SU-DHL-6 (cell line): ENCODE data around the gene PRSS38.

Experiments used
- H2AFZ ChIP-seq: fragments of 200-600 bp; sonication (generic); 2 replicates; pipeline ENCODE4 v1.6.1; 2014; ENCODE audit warnings: low read depth, mild to moderate bottlenecking, moderate library complexity, mixed read lengths, antibody characterized with exemption, low read length; ENCODE audit not compliant: severe bottlenecking
- H3F3A ChIP-seq: fragments of 200-600 bp; shearing (Covaris generic); 2 replicates; pipeline ENCODE4 v1.6.0; 2016; ENCODE audit warnings: antibody characterized with exemption, mild to moderate bottlenecking; ENCODE audit not compliant: insufficient read depth
- H3K27ac ChIP-seq: fragments of 200-600 bp; sonication (generic); 2 replicates; pipeline ENCODE4 v1.5.1; 2016; ENCODE audit warnings: low read depth, mild to moderate bottlenecking, low read length, moderate library complexity, mixed read lengths
- H3K27me3 ChIP-seq: fragments of 200-600 bp; sonication (generic), shearing (Covaris generic); 2 replicates; pipeline ENCODE4 v1.6.0; 2014; ENCODE audit warnings: mild to moderate bottlenecking, low read length
- H3K36me3 ChIP-seq: fragments of 200-600 bp; sonication (generic); 2 replicates; pipeline ENCODE4 v1.6.1; 2014; ENCODE audit warnings: mild to moderate bottlenecking, low read length, mixed read lengths
- H3K4me2 ChIP-seq: fragments of 300-600, 200-600 bp; shearing (Covaris generic), sonication (generic); 2 replicates; pipeline ENCODE4 v1.6.0; 2014; ENCODE audit warnings: low read length, low read depth, mild to moderate bottlenecking; ENCODE audit not compliant: poor library complexity, severe bottlenecking
- H3K4me3 ChIP-seq: fragments of 200-600 bp; sonication (generic); 2 replicates; pipeline ENCODE4 v1.5.1; 2014; ENCODE audit warnings: antibody characterized with exemption, low read length, mild to moderate bottlenecking, mixed read lengths; ENCODE audit not compliant: insufficient read depth, poor library complexity, severe bottlenecking
- H3K79me2 ChIP-seq: fragments of 200-600 bp; sonication (generic); 2 replicates; pipeline ENCODE4 v1.6.1; 2014; ENCODE audit warnings: mild to moderate bottlenecking, low read length, moderate library complexity; ENCODE audit not compliant: insufficient read depth
- H3K9ac ChIP-seq: fragments of 200-600 bp; sonication (generic); 2 replicates; pipeline ENCODE4 v1.7.0; 2014; ENCODE audit warnings: mild to moderate bottlenecking, low read length
- H3K9me2 ChIP-seq: fragments of 200-600 bp; sonication (generic); replicated peaks from 2 replicates; pipeline ENCODE4 v1.6.1; 2014; ENCODE audit warnings: low read length; ENCODE audit not compliant: insufficient read depth
- H3K9me3 ChIP-seq: fragments of 200-600 bp; sonication (generic); 2 replicates; pipeline ENCODE4 v1.6.1; 2014; ENCODE audit warnings: low read length, mixed read lengths; ENCODE audit not compliant: insufficient read depth
- H4K20me1 ChIP-seq: fragments of 200-600 bp; sonication (generic); 2 replicates; pipeline ENCODE4 v1.6.1; 2014; ENCODE audit warnings: low read depth, mild to moderate bottlenecking, antibody characterized with exemption, low read length, moderate library complexity, mixed read lengths
- CTCF ChIP-seq: fragments of 200-600 bp; sonication (generic); IDR thresholded peaks from one replicate; pipeline ENCODE4 v1.5.1; 2017; ENCODE audit warnings: antibody characterized with exemption, mild to moderate bottlenecking, low read length, moderate library complexity; ENCODE audit not compliant: insufficient read depth, poor library complexity, severe bottlenecking
- EZH2phosphoT487 ChIP-seq: fragments of 200-600 bp; sonication (generic), shearing (Covaris generic); conservative IDR thresholded peaks from 2 replicates; pipeline ENCODE4 v1.6.1; 2018; ENCODE audit warnings: mild to moderate bottlenecking, antibody characterized with exemption, low read length, moderate library complexity, mixed read lengths

PRSS38 gene

GRCh38 chr1:227891223-227891954 lies 75.9 kb downstream of the PRSS38 start:
- H4K20me1 ChIP-seq, result no peaks in the 10 kb centered on the region
- H2AFZ ChIP-seq, result no peak overlapping the region
- TF ChIP-seq CTCF (no peak), EZH2phosphoT487 (no peak)

GRCh38 chr1:227891955-227892488 lies 76.5 kb downstream of the PRSS38 start:
- Histone ChIP-seq H3K4me2 (no peak overlapping the region), H2AFZ (no peak overlapping the region), H3K79me2 (no peaks in the 10 kb centered on the region), H3F3A (no peaks in the 10 kb centered on the region), H3K9ac (no peak overlapping the region), H3K27me3 (no peaks in the 10 kb centered on the region), H3K36me3 (no peaks in the 10 kb centered on the region), H3K27ac (no peak overlapping the region), H3K9me3 (no peaks in the 10 kb centered on the region), H3K9me2 (no peaks in the 10 kb centered on the region), H4K20me1 (no peaks in the 10 kb centered on the region), H3K4me3 (no peak overlapping the region)
- TF ChIP-seq EZH2phosphoT487 (no peak), CTCF (no peak)

More at GRCh38 chr1:227891223-227891954, 75.9 kb downstream of the PRSS38 start:
- H3K36me3 ChIP-seq, result no peaks in the 10 kb centered on the region
- H3K4me2 ChIP-seq, result no peak overlapping the region
- H3K9me2 ChIP-seq, result no peaks in the 10 kb centered on the region
- H3K4me3 ChIP-seq, result no peak overlapping the region
- H3K9ac ChIP-seq, result no peak overlapping the region
- no peaks in the 10 kb centered on the region for H3K27me3 ChIP-seq
- H3K9me3 ChIP-seq, result no peaks in the 10 kb centered on the region
- no peaks in the 10 kb centered on the region for H3K79me2 ChIP-seq
- no peaks in the 10 kb centered on the region for H3F3A ChIP-seq
- no peak overlapping the region for H3K27ac ChIP-seq

GRCh38 chr1:227892489-227893299 lies 77.2 kb downstream of the PRSS38 start:
- Histone ChIP-seq H3K4me2 (no peak overlapping the region), H3F3A (no peaks in the 10 kb centered on the region), H3K79me2 (no peaks in the 10 kb centered on the region), H3K27me3 (no peaks in the 10 kb centered on the region), H3K9me3 (no peaks in the 10 kb centered on the region), H4K20me1 (no peaks in the 10 kb centered on the region), H3K27ac (no peak overlapping the region), H2AFZ (no peak overlapping the region), H3K36me3 (no peaks in the 10 kb centered on the region), H3K9ac (no peak overlapping the region), H3K9me2 (no peaks in the 10 kb centered on the region), H3K4me3 (no peak overlapping the region)
- no peak for TF ChIP-seq EZH2phosphoT487
